Measurements from ENCODE around the gene LRMDA. TPM values are rescaled to one million over a fixed set of nuclear protein-coding genes. Genes with fewer than 3 reads are reported as not detected.

Gene LRMDA
- total and polyA plus RNA-seq, 2 of the 4 experiments (the other 2 are of a cell fraction) = 0.07 TPM; not detected in 1

- Histone ChIP-seq H2AK5ac (ENCODE audit: low read depth, low read length) (no peak overlapping the region), H2BK120ac (ENCODE audit: low read depth, low read length) (no peak overlapping the region), H4K8ac (ENCODE audit: low read depth in 2 of 2, low read length in 2 of 2) (no peak overlapping the region), H4K5ac (ENCODE audit: low read depth, low read length) (no peak overlapping the region), H4K20me1 (ENCODE audit: insufficient read depth, low read length) (no peaks in the 10 kb centered on the region), H3K36me3 (ENCODE audit: control insufficient read depth, insufficient read depth, low read length) (no peaks in the 10 kb centered on the region), H3K9me3 (ENCODE audit: control insufficient read depth, insufficient read depth, low read length) (no peaks in the 10 kb centered on the region), H2BK5ac (ENCODE audit: low read depth, low read length, poor library complexity, severe bottlenecking) (no peak overlapping the region), H2AK9ac (replicated peaks; ENCODE audit: low read depth, low read length, poor library complexity) (no peak overlapping the region), H3K4ac (ENCODE audit: low read depth, low read length) (no peak overlapping the region), H3K4me1 (ENCODE audit: control insufficient read depth, insufficient read depth, low read length) (no peaks in the 10 kb centered on the region), H2BK20ac (ENCODE audit: low read depth, low read length) (no peak overlapping the region), H3K56ac (ENCODE audit: extremely low read depth, insufficient read depth, low read length) (no peak overlapping the region), H3K9ac (ENCODE audit: low read depth, low read length) (no peak overlapping the region), H3K23ac (ENCODE audit: low read depth, low read length) (no peak overlapping the region), H3K4me3 (ENCODE audit: insufficient read depth, low read depth, low read length) (no peak overlapping the region), H3K14ac (replicated peaks; ENCODE audit: low read depth, low read length) (no peak overlapping the region), H2BK15ac (ENCODE audit: low read depth, low read length) (no peak overlapping the region), H2AFZ (replicated peaks; ENCODE audit: low read length, poor library complexity) (no peak overlapping the region), H3K27me3 (ENCODE audit: control insufficient read depth, insufficient read depth, low read length) (peaks cover 4% of the 10 kb centered on the region; the same call in 1 of the 2 replicates), H3K18ac (ENCODE audit: low read depth, low read length) (no peak overlapping the region), H3K4me2 (ENCODE audit: low read depth, low read length) (no peak overlapping the region), H4K91ac (ENCODE audit: insufficient read depth, low read depth, low read length) (no peak overlapping the region), H3K79me1 (ENCODE audit: low read depth in 1 of 2, low read length in 2 of 2) (no peaks in the 10 kb centered on the region), H3K9me1 (ENCODE audit: insufficient read depth, low read length) (no peaks in the 10 kb centered on the region), H3K27ac (ENCODE audit: insufficient read depth, low read length) (no peak overlapping the region)
- POLR2A ChIA-PET (ENCODE audit: unreplicated experiment) = no interaction called here
- intact Hi-C loops (cut with micrococcal nuclease) (no loop called here), dilution Hi-C loops (cut with HindIII; ENCODE audit: low sequenced_read_pairs, unreplicated experiment) (no loop called here), in situ Hi-C loops (cut with MboI; ENCODE audit: low sequenced_read_pairs) (no loop called here)
- BruUV-seq (replicated peaks) = no TSS peak
- CTCF ChIA-PET = no interaction called here
- no peak for TF ChIP-seq RAD21 (IDR thresholded peaks at IDR 0.05; ENCODE audit: low read length)
- no peak for TF ChIP-seq NFE2L2 (IDR thresholded peaks at IDR 0.05; ENCODE audit: low read depth, low read length)
- TF ChIP-seq BHLHE40 (IDR thresholded peaks at IDR 0.05; ENCODE audit: low read depth, low read length) = no peak
- TF ChIP-seq POLR2A (IDR thresholded peaks at IDR 0.05; ENCODE audit: low read depth, low read length) = no peak
- TF ChIP-seq MAFK (IDR thresholded peaks at IDR 0.05; ENCODE audit: low read depth, low read length) = no peak
- TF ChIP-seq CEBPB (IDR thresholded peaks at IDR 0.05; ENCODE audit: low read depth, low read length) = no peak
- no peak for TF ChIP-seq SMC3 (IDR thresholded peaks at IDR 0.05; ENCODE audit: low read depth, low read length)
- no peak for TF ChIP-seq MAZ (IDR thresholded peaks at IDR 0.05; ENCODE audit: borderline replicate concordance, low read depth, low read length)
- no peak for TF ChIP-seq CHD1 (IDR thresholded peaks at IDR 0.05; ENCODE audit: low read depth, low read length)
- TF ChIP-seq MXI1 (IDR thresholded peaks at IDR 0.05; ENCODE audit: borderline replicate concordance, low read depth, low read length) = no peak
- ATAC-seq (ENCODE audit: low read depth) (no peak), DNase-seq (peak; percentile 6)
- no CpG with 5 or more reads among the region's 5 CpGs for WGBS, 2 experiments (ENCODE audit: extremely low coverage in 2 of 2, insufficient read length in 1 of 2)
Observed at GRCh38 chr10:75982611-75983369, 551.4 kb downstream of the LRMDA start.

Measured in IMR-90 (cell line).